H9 (cell line): ENCODE measurements around the gene CABP7. TPM values are rescaled to one million over a fixed set of nuclear protein-coding genes. Genes with fewer than 3 reads are reported as not detected.

ENCODE experiments used
- DNase-seq: peaks from one replicate; pipeline ENCODE4 v3.0.0-alpha.2; 2017
- H2AFZ ChIP-seq: one replicate; pipeline ENCODE4 v1.6.1; 2013; ENCODE audit warnings: mild to moderate bottlenecking, low read length, control low read depth, moderate library complexity
- H2AK5ac ChIP-seq: 2 replicates; pipeline ENCODE4 v1.6.1; 2013; ENCODE audit warnings: low read length, control low read depth, mixed read lengths; ENCODE audit not compliant: insufficient read length
- H2BK120ac ChIP-seq: one replicate; pipeline ENCODE4 v1.6.1; 2013; ENCODE audit warnings: low read depth, mild to moderate bottlenecking, low read length, control low read depth, inconsistent platforms; ENCODE audit not compliant: poor library complexity, severe bottlenecking
- H2BK12ac ChIP-seq: 2 replicates; pipeline ENCODE4 v1.6.1; 2013; ENCODE audit warnings: low read length, control low read depth, mixed read lengths, low read depth; ENCODE audit not compliant: insufficient read length
- H2BK15ac ChIP-seq: 2 replicates; pipeline ENCODE4 v1.6.1; 2013; ENCODE audit warnings: low read depth, low read length, control low read depth
- H2BK20ac ChIP-seq: one replicate; pipeline ENCODE4 v1.6.1; 2013; ENCODE audit warnings: low read depth, mild to moderate bottlenecking, low read length, control low read depth, inconsistent platforms; ENCODE audit not compliant: poor library complexity, severe bottlenecking
- H2BK5ac ChIP-seq: 2 replicates; pipeline ENCODE4 v1.6.1; 2013; ENCODE audit warnings: low read length, control low read depth, mixed read lengths; ENCODE audit not compliant: insufficient read length
- H3K14ac ChIP-seq: 2 replicates; pipeline ENCODE4 v1.6.1; 2013; ENCODE audit warnings: low read length, control low read depth; ENCODE audit not compliant: insufficient read depth
- H3K18ac ChIP-seq: 2 replicates; pipeline ENCODE4 v1.6.1; 2013; ENCODE audit warnings: low read depth, mild to moderate bottlenecking, mixed read lengths, low read length, control low read depth; ENCODE audit not compliant: insufficient read length
- H3K23ac ChIP-seq: 2 replicates; pipeline ENCODE4 v1.6.1; 2013; ENCODE audit warnings: low read length, control low read depth, mixed read lengths, low read depth; ENCODE audit not compliant: insufficient read length
- H3K23me2 ChIP-seq: 2 replicates; pipeline ENCODE4 v1.6.1; 2013; ENCODE audit warnings: low read depth, mild to moderate bottlenecking, mixed read lengths, low read length, control low read depth; ENCODE audit not compliant: insufficient read length, poor library complexity, severe bottlenecking
- H3K27ac ChIP-seq: 2 replicates; pipeline ENCODE4 v1.5.1; 2013; ENCODE audit warnings: low read length, control low read depth, mixed read lengths, low read depth; ENCODE audit not compliant: insufficient read length
- H3K27me3 ChIP-seq: 2 replicates; pipeline ENCODE4 v1.6.1; 2013; ENCODE audit warnings: low read length, control low read depth, inconsistent platforms; ENCODE audit not compliant: insufficient read depth
- H3K4ac ChIP-seq: 2 replicates; pipeline ENCODE4 v1.6.1; 2013; ENCODE audit warnings: low read depth, mild to moderate bottlenecking, control low read depth, inconsistent platforms, low read length, moderate library complexity
- H3K4me1 ChIP-seq: 2 replicates; pipeline ENCODE4 v1.6.1; 2013; ENCODE audit warnings: low read length, control low read depth, inconsistent platforms; ENCODE audit not compliant: insufficient read depth
- H3K4me2 ChIP-seq: 2 replicates; pipeline ENCODE4 v1.6.1; 2013; ENCODE audit warnings: low read length, control low read depth, mixed read lengths; ENCODE audit not compliant: insufficient read length, insufficient read depth
- H3K56ac ChIP-seq: 2 replicates; pipeline ENCODE4 v1.6.1; 2013; ENCODE audit warnings: low read depth, mild to moderate bottlenecking, mixed read lengths, low read length, control low read depth; ENCODE audit not compliant: insufficient read length
- H3K79me1 ChIP-seq: 2 replicates; pipeline ENCODE4 v1.6.1; 2013; ENCODE audit warnings: low read depth, mild to moderate bottlenecking, moderate library complexity, low read length, control low read depth, inconsistent platforms; ENCODE audit not compliant: insufficient read depth, poor library complexity, severe bottlenecking
- H3K79me2 ChIP-seq: 2 replicates; pipeline ENCODE4 v1.6.1; 2013; ENCODE audit warnings: low read length, control low read depth, inconsistent platforms; ENCODE audit not compliant: insufficient read depth
- H3K9ac ChIP-seq: 2 replicates; pipeline ENCODE4 v1.6.1; 2013; ENCODE audit warnings: low read length, control low read depth, mixed read lengths; ENCODE audit not compliant: insufficient read length; ENCODE audit errors: extremely low read depth
- H3K9me3 ChIP-seq: one replicate; pipeline ENCODE4 v1.6.1; 2013; ENCODE audit warnings: low read depth, low read length, inconsistent platforms; ENCODE audit not compliant: control insufficient read depth
- H3T11ph ChIP-seq: one replicate; pipeline ENCODE4 v1.6.1; 2013; ENCODE audit warnings: mild to moderate bottlenecking, low read length, control low read depth, inconsistent platforms
- H4K20me1 ChIP-seq: one replicate; pipeline ENCODE4 v1.6.1; 2013; ENCODE audit not compliant: control insufficient read depth, insufficient read length, insufficient read depth
- H4K5ac ChIP-seq: 2 replicates; pipeline ENCODE4 v1.6.1; 2013; ENCODE audit warnings: low read depth, mild to moderate bottlenecking, mixed read lengths, low read length, control low read depth; ENCODE audit not compliant: insufficient read length
- H4K8ac ChIP-seq: replicated peaks from 2 replicates; pipeline ENCODE4 v1.6.1; 2013; ENCODE audit warnings: low read length, control low read depth, mixed read lengths, low read depth; ENCODE audit not compliant: insufficient read length
- H4K91ac ChIP-seq: 2 replicates; pipeline ENCODE4 v1.6.1; 2013; ENCODE audit warnings: low read depth, mild to moderate bottlenecking, moderate library complexity, mixed read lengths, low read length, control low read depth; ENCODE audit not compliant: insufficient read length
- H3K27ac Mint-ChIP-seq, 3 experiments: 2 replicates in 2 of 3; 3 replicates in 1 of 3; pipeline ENCODE4 v1.8.0; 2020 to 2021; ENCODE audit warnings: mixed read lengths in 3 of 3, mild to moderate bottlenecking in 1 of 3, moderate library complexity in 1 of 3
- H3K27me3 Mint-ChIP-seq: 2 replicates; pipeline ENCODE4 v1.8.0; 2021; ENCODE audit warnings: low read depth, mild to moderate bottlenecking, moderate library complexity, mixed read lengths
- H3K36me3 Mint-ChIP-seq, 3 experiments: 2 replicates in 2 of 3; 3 replicates in 1 of 3; pipeline ENCODE4 v1.8.0; 2020 to 2021; ENCODE audit warnings: low read depth in 3 of 3, mixed read lengths in 3 of 3; ENCODE audit not compliant: insufficient read depth in 1 of 3
- H3K4me1 Mint-ChIP-seq, 2 experiments: 2 replicates each; pipeline ENCODE4 v1.8.0; 2020; ENCODE audit warnings: mixed read lengths in 2 of 2
- H3K4me3 Mint-ChIP-seq, 2 experiments: 2 replicates in 1 of 2; 3 replicates in 1 of 2; pipeline ENCODE4 v1.8.0; 2020 to 2021; ENCODE audit warnings: mild to moderate bottlenecking in 2 of 2, mixed read lengths in 2 of 2, moderate library complexity in 1 of 2
- H3K9me3 Mint-ChIP-seq, 2 experiments: 2 replicates in 1 of 2; 3 replicates in 1 of 2; pipeline ENCODE4 v1.8.0; 2020; ENCODE audit warnings: mild to moderate bottlenecking in 2 of 2, mixed read lengths in 2 of 2, moderate library complexity in 1 of 2
- CTCF ChIP-seq: fragments of 200-600 bp; sonication (generic); conservative IDR thresholded peaks from 3 replicates; pipeline ENCODE4 v1.8.0; 2021; ENCODE audit warnings: antibody characterized with exemption, mild to moderate bottlenecking
- WGBS: extraction: QIAGEN DNeasy Blood & Tissue Kit; methylation state at CpG from one replicate; pipeline ENCODE4 v1.1.7; 2013; ENCODE audit warnings: missing lambda C conversion rate, low lambda C conversion rate, mixed read lengths; ENCODE audit not compliant: insufficient read length; ENCODE audit errors: extremely low coverage; 5-methylcytosine and 5-hydroxymethylcytosine counted together
- total RNA-seq: library from RNA; stranded (reverse); gene quantifications from 2 replicates; pipeline ENCODE4 v1.2.1, GENCODE V29; 2021

Gene CABP7
- total RNA-seq, 1 experiment from 2014 or later: 0.83 TPM

- H4K5ac ChIP-seq: no peak overlapping the region
- no peaks in the 10 kb centered on the region for H3K9me3 ChIP-seq
- no peaks in the 10 kb centered on the region for H3K79me1 ChIP-seq
- Mint-ChIP-seq H3K9me3 (no peaks in the 10 kb centered on the region; a peak in 1 of 5 replicates), H3K4me1 (peaks cover 5 to 11% of the 10 kb centered on the region in 2 experiments), H3K36me3 (no peaks in the 10 kb centered on the region), H3K27me3 (peaks cover 83% of the 10 kb centered on the region), H3K4me3 (no peak overlapping the region), H3K27ac (no peak overlapping the region; a peak in 1 of 7 replicates)
- H3T11ph ChIP-seq: no peak overlapping the region
- no peak overlapping the region for H3K4ac ChIP-seq
- H4K20me1 ChIP-seq: no peaks in the 10 kb centered on the region
- no peak overlapping the region for H2BK12ac ChIP-seq
- no peak overlapping the region for H3K56ac ChIP-seq
- H2AK5ac ChIP-seq: no peak overlapping the region
- H4K91ac ChIP-seq: no peak overlapping the region
- H3K9ac ChIP-seq: no peak overlapping the region
- H3K79me2 ChIP-seq: no peaks in the 10 kb centered on the region
- no peak overlapping the region for H3K27ac ChIP-seq
- H3K4me2 ChIP-seq: no peak overlapping the region
- H2BK120ac ChIP-seq: no peak overlapping the region
- no peaks in the 10 kb centered on the region for H3K23me2 ChIP-seq
- no peaks in the 10 kb centered on the region; the same call in 1 of the 2 replicates for H3K4me1 ChIP-seq
- H3K14ac ChIP-seq: no peak overlapping the region
- H2AFZ ChIP-seq: no peak overlapping the region
- TF ChIP-seq CTCF: no peak
- no CpG with 5 or more reads among the region's 18 CpGs for WGBS
- H2BK5ac ChIP-seq: no peak overlapping the region
- no peak overlapping the region for H2BK15ac ChIP-seq
- DNase-seq: no peak
- H3K23ac ChIP-seq: no peak overlapping the region
- no peak overlapping the region for H3K18ac ChIP-seq
- H3K27me3 ChIP-seq: no peaks in the 10 kb centered on the region; the same call in 1 of the 2 replicates
- H2BK20ac ChIP-seq: no peak overlapping the region
- no peak overlapping the region for H4K8ac ChIP-seq
These were observed 8.7 kb upstream of the CABP7 start for GRCh38 chr22:29710922-29711593.
